CD4-positive, alpha-beta T cell treated with Interleukin-4 for 4 hours (primary cell): Measurements from ENCODE around the gene NINJ2.

ENCODE experiments used
- DNase-seq: peaks from one replicate; pipeline ENCODE4 v3.0.0-alpha.2; 2020

Gene NINJ2

DNA sequence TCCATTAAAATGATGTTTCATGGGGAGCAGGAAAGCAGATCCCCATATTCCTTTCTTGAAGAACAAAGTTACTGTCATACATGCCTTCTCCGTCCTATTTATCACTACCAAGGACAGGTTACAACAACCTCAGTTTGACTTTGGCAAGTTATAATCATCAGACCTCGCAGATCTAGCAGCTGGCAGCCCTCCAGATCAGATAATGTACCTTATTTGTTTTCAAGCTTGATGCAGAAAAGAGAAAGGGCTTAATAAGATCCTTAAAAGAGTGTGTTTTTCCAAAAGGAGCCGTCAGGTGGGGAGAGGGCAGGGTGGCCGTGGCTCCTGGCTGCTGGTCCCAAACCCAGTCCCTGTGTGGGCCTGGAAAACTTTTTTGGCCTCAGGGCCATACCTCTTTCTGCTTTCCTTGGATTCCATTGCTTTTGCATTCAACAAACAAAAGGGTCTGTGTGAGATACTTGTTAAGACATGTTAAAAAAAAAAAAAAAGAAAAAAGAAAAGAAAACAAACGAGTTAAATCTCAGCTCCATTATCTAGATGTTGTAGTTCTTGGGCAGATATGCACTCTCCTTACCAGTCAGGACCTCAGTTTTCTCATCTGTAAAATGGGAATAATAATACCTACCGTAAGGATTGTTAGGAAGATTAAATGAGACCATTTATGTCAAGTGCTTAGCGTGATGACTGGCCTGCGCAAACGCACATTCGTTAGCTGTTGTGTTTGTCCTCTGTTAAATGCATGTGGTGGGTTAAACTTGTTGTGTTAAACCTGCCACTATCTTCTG lies 138.9 kb downstream of the NINJ2 start:
- no peak for DNase-seq

DNA sequence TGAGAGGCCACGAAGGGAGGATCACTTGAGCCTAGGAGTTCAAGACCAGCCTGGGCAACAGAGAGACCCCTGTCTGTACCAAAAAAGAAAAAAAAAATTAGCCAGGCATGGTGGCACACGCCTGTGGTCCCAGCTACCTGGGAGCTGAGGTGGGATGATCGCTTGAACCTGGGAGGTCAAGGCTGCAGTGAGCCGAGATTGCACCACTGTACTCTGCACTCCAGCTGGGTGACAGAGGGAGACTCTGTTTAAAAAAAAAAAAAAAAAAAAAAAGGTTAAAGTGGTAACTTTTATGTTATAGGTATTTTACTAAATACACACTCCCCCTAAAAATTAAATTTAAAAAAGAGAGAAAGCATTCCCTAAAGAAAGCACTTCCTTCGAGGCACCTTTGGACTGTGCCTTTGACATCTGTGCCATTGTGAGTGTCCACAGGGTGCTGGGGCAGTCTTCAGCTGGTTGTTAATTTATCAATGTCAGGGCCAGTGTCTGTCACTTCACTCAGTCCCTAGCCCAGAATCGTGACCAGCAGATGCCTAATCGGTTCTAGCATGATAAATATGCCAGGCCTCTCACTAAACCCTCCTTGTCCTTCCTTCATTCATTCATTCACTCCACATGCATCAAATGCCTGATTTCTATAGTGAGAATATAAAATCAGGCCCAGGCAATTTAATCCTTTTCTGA lies 140.4 kb downstream of the NINJ2 start:
- no peak for DNase-seq

DNA sequence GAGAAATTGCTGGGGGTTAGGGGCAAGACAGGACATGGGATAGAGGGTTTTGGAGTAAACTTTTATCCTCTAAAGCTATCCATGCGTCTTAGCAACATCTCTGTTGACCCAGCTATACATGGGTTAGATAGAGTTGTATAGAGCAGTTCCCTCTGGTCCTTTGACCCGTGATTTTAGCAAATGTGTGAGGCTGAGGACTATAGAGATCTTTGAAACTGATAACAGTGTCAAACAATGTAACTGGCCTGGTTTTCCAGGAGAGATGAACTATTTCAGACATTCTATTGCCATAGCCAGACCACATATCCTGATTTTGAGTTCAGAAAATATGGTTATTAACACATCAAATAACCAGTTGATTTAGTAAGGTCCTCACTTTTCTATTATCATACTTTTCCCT lies 143.1 kb downstream of the NINJ2 start:
- no peak for DNase-seq

DNA sequence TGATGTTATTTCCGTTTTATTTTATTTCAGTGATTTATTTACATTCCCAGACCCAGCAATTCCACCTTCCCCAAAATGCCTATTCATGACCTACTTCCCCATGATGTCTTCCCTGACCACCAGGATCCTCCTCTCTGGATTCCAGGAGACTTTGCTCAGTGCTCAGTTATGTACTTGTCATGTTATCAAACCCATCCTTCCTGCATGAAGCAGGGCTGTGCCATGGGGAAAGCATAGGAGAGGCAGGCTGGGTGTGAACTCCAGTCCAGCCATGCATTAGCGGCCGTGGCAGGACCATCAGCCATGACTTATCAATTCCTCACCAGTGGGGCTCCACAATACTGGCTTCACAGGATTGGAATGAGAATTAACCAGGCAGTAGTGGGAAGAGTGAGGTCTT lies 145.7 kb downstream of the NINJ2 start:
- DNase-seq: no peak
